SK-N-MC (cell line): ENCODE measurements around the gene ITSN1.

Source experiments
- DNase-seq: peaks from one replicate; pipeline ENCODE4 v3.0.0-alpha.2; 2011; ENCODE audit warnings: low read depth, low spot score
- H3K27ac ChIP-seq: fragments of 200-600 bp; sonication (generic); 2 replicates; pipeline ENCODE4 v1.5.1; 2016; ENCODE audit warnings: mixed run types
- H3K36me3 ChIP-seq: fragments of 200-600 bp; sonication (generic); 2 replicates; pipeline ENCODE4 v1.6.1; 2017; ENCODE audit warnings: antibody characterized with exemption, low read length, mixed read lengths; ENCODE audit not compliant: insufficient read depth
- H3K4me3 ChIP-seq: fragments of 200-600 bp; sonication (generic); 2 replicates; pipeline ENCODE4 v1.5.1; 2016
- H3K9ac ChIP-seq: fragments of 200-600 bp; sonication (generic); 2 replicates; pipeline ENCODE4 v1.8.0; 2017; ENCODE audit warnings: mixed run types, mixed read lengths; ENCODE audit not compliant: insufficient read length
- H3K9me3 ChIP-seq: fragments of 200-600 bp; sonication (generic); 2 replicates; pipeline ENCODE4 v1.6.1; 2017; ENCODE audit warnings: low read depth, mild to moderate bottlenecking, antibody characterized with exemption, low read length, moderate library complexity, mixed read lengths
- EZH2 ChIP-seq: fragments of 200-600 bp; sonication (generic); IDR thresholded peaks from one replicate; pipeline ENCODE4 v1.6.1; 2017; ENCODE audit warnings: antibody characterized with exemption
- FOXP2 ChIP-seq: optimal IDR thresholded peaks from 2 replicates; pipeline ENCODE3; 2011; ENCODE audit warnings: mild to moderate bottlenecking, moderate library complexity; ENCODE audit not compliant: insufficient read depth; ENCODE audit errors: extremely low read length, control extremely low read depth
- POLR2AphosphoS5 ChIP-seq: IDR thresholded peaks from 2 replicates; pipeline ENCODE4 v1.6.1; 2012; ENCODE audit warnings: mild to moderate bottlenecking, low read depth, low read length, borderline replicate concordance

The ITSN1 gene

GRCh38 chr21:33893917-33894316, 251.6 kb downstream of the ITSN1 start:
- no peak for TF ChIP-seq EZH2
- no peak for TF ChIP-seq FOXP2
- TF ChIP-seq POLR2AphosphoS5: no peak
- Histone ChIP-seq H3K9me3 (no peaks in the 10 kb centered on the region), H3K9ac (peak overlapping the region; percentile 41), H3K4me3 (no peak overlapping the region), H3K27ac (no peak overlapping the region), H3K36me3 (no peaks in the 10 kb centered on the region)
- no peak for DNase-seq

- no peak for TF ChIP-seq EZH2
- TF ChIP-seq FOXP2: no peak
- TF ChIP-seq POLR2AphosphoS5: no peak
- no peaks in the 10 kb centered on the region for H3K36me3 ChIP-seq
- DNase-seq: peak; percentile 59
- H3K9me3 ChIP-seq: no peaks in the 10 kb centered on the region
- H3K9ac ChIP-seq: peak overlapping the region; percentile 41
- peak overlapping the region; percentile 42; the same call in 1 of the 2 replicates for H3K27ac ChIP-seq
- peak overlapping the region; percentile 63 for H3K4me3 ChIP-seq
Measured at GRCh38 chr21:33894736-33895288, 252.5 kb downstream of the ITSN1 start.

GRCh38 chr21:33895356-33895755, 253.1 kb downstream of the ITSN1 start:
- peak overlapping the region; percentile 63 for H3K4me3 ChIP-seq
- DNase-seq: no peak
- TF ChIP-seq POLR2AphosphoS5 (no peak), EZH2 (no peak), FOXP2 (no peak)
- H3K9ac ChIP-seq: no peak overlapping the region
- no peak overlapping the region for H3K27ac ChIP-seq
- peaks cover 3% of the 10 kb centered on the region; the same call in 1 of the 2 replicates for H3K36me3 ChIP-seq
- no peaks in the 10 kb centered on the region for H3K9me3 ChIP-seq

- Histone ChIP-seq H3K36me3 (peaks cover 6% of the 10 kb centered on the region), H3K27ac (no peak overlapping the region), H3K9me3 (no peaks in the 10 kb centered on the region), H3K9ac (no peak overlapping the region), H3K4me3 (no peak overlapping the region)
- no peak for DNase-seq
- TF ChIP-seq EZH2 (no peak), FOXP2 (no peak), POLR2AphosphoS5 (no peak)
Measured at GRCh38 chr21:33896691-33897090, 254.4 kb downstream of the ITSN1 start.

GRCh38 chr21:33897098-33897497, 254.8 kb downstream of the ITSN1 start:
- Histone ChIP-seq H3K9me3 (no peaks in the 10 kb centered on the region), H3K9ac (no peak overlapping the region), H3K36me3 (peaks cover 10% of the 10 kb centered on the region), H3K4me3 (no peak overlapping the region), H3K27ac (no peak overlapping the region)
- DNase-seq: no peak
- TF ChIP-seq POLR2AphosphoS5 (no peak), EZH2 (no peak), FOXP2 (no peak)

- Histone ChIP-seq H3K27ac (no peak overlapping the region), H3K36me3 (peaks cover 16% of the 10 kb centered on the region), H3K9me3 (no peaks in the 10 kb centered on the region), H3K9ac (no peak overlapping the region), H3K4me3 (no peak overlapping the region)
- TF ChIP-seq EZH2 (no peak), POLR2AphosphoS5 (no peak), FOXP2 (no peak)
- no peak for DNase-seq
Measured at GRCh38 chr21:33897739-33898138, 255.4 kb downstream of the ITSN1 start.

- DNase-seq: no peak
- TF ChIP-seq FOXP2: no peak
- no peak for TF ChIP-seq EZH2
- TF ChIP-seq POLR2AphosphoS5: no peak
- H3K9me3 ChIP-seq: no peaks in the 10 kb centered on the region
- no peak overlapping the region for H3K27ac ChIP-seq
- H3K36me3 ChIP-seq: peaks cover 24% of the 10 kb centered on the region
- H3K4me3 ChIP-seq: no peak overlapping the region
- no peak overlapping the region for H3K9ac ChIP-seq
Measured at GRCh38 chr21:33898586-33898985, 256.3 kb downstream of the ITSN1 start.

GRCh38 chr21:33899199-33899598, 256.9 kb downstream of the ITSN1 start:
- TF ChIP-seq EZH2: no peak
- no peak for TF ChIP-seq FOXP2
- TF ChIP-seq POLR2AphosphoS5: no peak
- Histone ChIP-seq H3K4me3 (no peak overlapping the region), H3K27ac (no peak overlapping the region), H3K9me3 (no peaks in the 10 kb centered on the region), H3K9ac (no peak overlapping the region), H3K36me3 (peaks cover 29% of the 10 kb centered on the region)
- no peak for DNase-seq

- H3K4me3 ChIP-seq: no peak overlapping the region
- peaks cover 52% of the 10 kb centered on the region for H3K36me3 ChIP-seq
- DNase-seq: peak; percentile 12
- no peak overlapping the region for H3K9ac ChIP-seq
- no peaks in the 10 kb centered on the region for H3K9me3 ChIP-seq
- no peak overlapping the region for H3K27ac ChIP-seq
- no peak for TF ChIP-seq EZH2
- no peak for TF ChIP-seq FOXP2
- no peak for TF ChIP-seq POLR2AphosphoS5
Measured at GRCh38 chr21:33901412-33902288, 259.3 kb downstream of the ITSN1 start.
